Left ventricle myocardium inferior (tissue), 1 donor: ENCODE data around the gene EYA2. TPM values are rescaled to one million over a fixed set of nuclear protein-coding genes. Genes with fewer than 3 reads are reported as not detected.
"Not testable (repeated sequence)": the region's sequence is repeated elsewhere in the genome, so short reads cannot be mapped to it uniquely, and the experiment has no call there.

Experiments used
- DNase-seq: peaks from one replicate; pipeline ENCODE4 v3.0.0-alpha.2; 2020
- H3K27ac ChIP-seq: fragments of 200-600 bp; replicated peaks from 2 replicates; pipeline ENCODE4 v1.8.0; 2021
- H3K27me3 ChIP-seq: fragments of 200-600 bp; 2 replicates; pipeline ENCODE4 v1.8.0; 2021; ENCODE audit warnings: low read depth
- H3K36me3 ChIP-seq: fragments of 200-600 bp; 2 replicates; pipeline ENCODE4 v1.8.0; 2021
- H3K4me1 ChIP-seq: fragments of 200-600 bp; 2 replicates; pipeline ENCODE4 v1.8.0; 2021
- H3K4me3 ChIP-seq: fragments of 200-600 bp; 2 replicates; pipeline ENCODE4 v1.8.0; 2021; ENCODE audit warnings: mild to moderate bottlenecking, moderate library complexity
- H3K9me3 ChIP-seq: fragments of 200-600 bp; replicated peaks from 2 replicates; pipeline ENCODE4 v1.8.0; 2021
- CTCF ChIP-seq: fragments of 200-600 bp; IDR thresholded peaks from 2 replicates; pipeline ENCODE4 v1.8.0; 2021; ENCODE audit warnings: antibody characterized with exemption, mild to moderate bottlenecking, borderline replicate concordance
- intact Hi-C: fragments of 100-400 bp; cut with micrococcal nuclease; formaldehyde crosslinking; loops from one replicate; pipeline ENCODE4 v1.11.0; 2022
- total RNA-seq: library from RNA; stranded (reverse); fragmentation: NEBNext Ultra II Directional; extraction: Animal tissue kit (Norgen Biotek cat#: 25700); gene quantifications from one replicate; pipeline ENCODE4 v1.2.1, GENCODE V29; 2021
- donor health status: DM: no; HTN: yes; CAD: no; lungs with severe emphysema.

The EYA2 gene
- total RNA-seq, 1 donor from 2014 or later: 0.63 TPM

GRCh38 chr20:47198254-47198671 is 303.6 kb downstream of the EYA2 start:
- TF ChIP-seq CTCF: no peak
- Histone ChIP-seq H3K27me3 (no peaks in the 10 kb centered on the region), H3K27ac (no peak overlapping the region), H3K4me3 (no peak overlapping the region), H3K4me1 (peaks cover 15% of the 10 kb centered on the region), H3K9me3 (no peaks in the 10 kb centered on the region), H3K36me3 (no peaks in the 10 kb centered on the region)
- no peak for DNase-seq
- intact Hi-C loops: no loop called here

- no peaks in the 10 kb centered on the region for H3K9me3 ChIP-seq
- H3K4me3 ChIP-seq: no peak overlapping the region
- peaks cover 15% of the 10 kb centered on the region for H3K4me1 ChIP-seq
- H3K36me3 ChIP-seq: no peaks in the 10 kb centered on the region
- intact Hi-C loops: no loop called here
- H3K27ac ChIP-seq: no peak overlapping the region
- no peak for DNase-seq
- H3K27me3 ChIP-seq: no peaks in the 10 kb centered on the region
- TF ChIP-seq CTCF: no peak
Measured at GRCh38 chr20:47198996-47199552, 304.4 kb downstream of the EYA2 start.

- Histone ChIP-seq H3K4me1 (peaks cover 15% of the 10 kb centered on the region), H3K9me3 (no peaks in the 10 kb centered on the region), H3K27me3 (no peaks in the 10 kb centered on the region), H3K4me3 (no peak overlapping the region), H3K27ac (no peak overlapping the region), H3K36me3 (no peaks in the 10 kb centered on the region)
- no peak for DNase-seq
- no peak for TF ChIP-seq CTCF
- intact Hi-C loops: loop anchor here (10.0 kb wide), 1 partner anchor 184 kb away; no protein-coding TSS in a partner anchor
Measured at GRCh38 chr20:47201074-47201730, 306.6 kb downstream of the EYA2 start.

- no peak for DNase-seq
- H3K27me3 ChIP-seq: no peaks in the 10 kb centered on the region
- H3K9me3 ChIP-seq: no peaks in the 10 kb centered on the region
- intact Hi-C loops: loop anchor here (10.0 kb wide), 1 partner anchor 182 kb away; no protein-coding TSS in a partner anchor
- peaks cover 17% of the 10 kb centered on the region for H3K4me1 ChIP-seq
- H3K27ac ChIP-seq: no peak overlapping the region
- H3K4me3 ChIP-seq: no peak overlapping the region
- no peak for TF ChIP-seq CTCF
- H3K36me3 ChIP-seq: no peaks in the 10 kb centered on the region
Measured at GRCh38 chr20:47202733-47203667, 308.4 kb downstream of the EYA2 start.

- H3K4me1 ChIP-seq: peaks cover 17% of the 10 kb centered on the region
- no peak for TF ChIP-seq CTCF
- H3K27me3 ChIP-seq: no peaks in the 10 kb centered on the region
- DNase-seq: no peak
- intact Hi-C loops: loop anchor here (10.0 kb wide), 1 partner anchor 181 kb away; no protein-coding TSS in a partner anchor
- no peak overlapping the region for H3K27ac ChIP-seq
- H3K36me3 ChIP-seq: peaks cover 10% of the 10 kb centered on the region
- H3K9me3 ChIP-seq: no peaks in the 10 kb centered on the region
- no peak overlapping the region for H3K4me3 ChIP-seq
Measured at GRCh38 chr20:47204008-47204849, 309.6 kb downstream of the EYA2 start.

- H3K4me3 ChIP-seq, DNase-seq, H3K9me3 ChIP-seq, H3K27ac ChIP-seq, H3K27me3 ChIP-seq: not testable (repeated sequence)
- peaks cover 16% of the 10 kb centered on the region for H3K36me3 ChIP-seq
- intact Hi-C loops: loop anchor here (10.0 kb wide), 1 partner anchor 180 kb away; no protein-coding TSS in a partner anchor
- H3K4me1 ChIP-seq: peaks cover 17% of the 10 kb centered on the region
Measured at GRCh38 chr20:47204850-47205122, 310.1 kb downstream of the EYA2 start.
